ENCODE data around the gene ALK.

Gene ALK

GRCh38 chr2:29482867-29483266 is 438.5 kb downstream of the ALK start:
- Histone ChIP-seq H3K9me3 (ENCODE audit: insufficient read depth, low read length) (no peaks in the 10 kb centered on the region), H3K27me3 (ENCODE audit: insufficient read depth, insufficient read length) (no peaks in the 10 kb centered on the region), H3K9ac (ENCODE audit: insufficient read length, low read depth) (no peak overlapping the region), H3K4me3 (ENCODE audit: insufficient read length, low read depth) (no peak overlapping the region), H3K4me1 (ENCODE audit: insufficient read depth, insufficient read length) (peaks cover 2% of the 10 kb centered on the region), H3K36me3 (ENCODE audit: insufficient read depth, insufficient read length, low read length) (no peaks in the 10 kb centered on the region)
- DNase-seq (ENCODE audit: low read depth, low spot score), result no peak
- no peak for TF ChIP-seq ZNF274 (IDR thresholded peaks at IDR 0.05; ENCODE audit: low read depth, low read length)
- no peak for TF ChIP-seq YY1 (IDR thresholded peaks at IDR 0.05; ENCODE audit: insufficient read depth, insufficient read length)
- TF ChIP-seq SUZ12 (IDR thresholded peaks at IDR 0.05; ENCODE audit: extremely low read depth, insufficient read depth, insufficient read length), result no peak

- H3K9ac ChIP-seq (ENCODE audit: insufficient read length, low read depth), result no peak overlapping the region
- no peaks in the 10 kb centered on the region for H3K36me3 ChIP-seq (ENCODE audit: insufficient read depth, insufficient read length, low read length)
- no peaks in the 10 kb centered on the region for H3K27me3 ChIP-seq (ENCODE audit: insufficient read depth, insufficient read length)
- DNase-seq (ENCODE audit: low read depth, low spot score), result no peak
- H3K9me3 ChIP-seq (ENCODE audit: insufficient read depth, low read length), result no peaks in the 10 kb centered on the region; the same call in 1 of the 2 replicates
- no peak overlapping the region for H3K4me3 ChIP-seq (ENCODE audit: insufficient read length, low read depth)
- H3K4me1 ChIP-seq (ENCODE audit: insufficient read depth, insufficient read length), result peaks cover 2% of the 10 kb centered on the region
- no peak for TF ChIP-seq YY1 (IDR thresholded peaks at IDR 0.05; ENCODE audit: insufficient read depth, insufficient read length)
Observed at GRCh38 chr2:29482348-29482747, 439.0 kb downstream of the ALK start.

GRCh38 chr2:29481313-29481712 is 440.1 kb downstream of the ALK start:
- H3K36me3 ChIP-seq (ENCODE audit: insufficient read depth, insufficient read length, low read length), result no peaks in the 10 kb centered on the region
- no peak overlapping the region for H3K9ac ChIP-seq (ENCODE audit: insufficient read length, low read depth)
- TF ChIP-seq ZNF274 (IDR thresholded peaks at IDR 0.05; ENCODE audit: low read depth, low read length), result no peak
- no peak for TF ChIP-seq SUZ12 (IDR thresholded peaks at IDR 0.05; ENCODE audit: extremely low read depth, insufficient read depth, insufficient read length)
- peaks cover 2% of the 10 kb centered on the region for H3K4me1 ChIP-seq (ENCODE audit: insufficient read depth, insufficient read length)
- H3K9me3 ChIP-seq (ENCODE audit: insufficient read depth, low read length), result no peaks in the 10 kb centered on the region; the same call in 1 of the 2 replicates
- no peak for DNase-seq (ENCODE audit: low read depth, low spot score)
- H3K4me3 ChIP-seq (ENCODE audit: insufficient read length, low read depth), result no peak overlapping the region
- no peaks in the 10 kb centered on the region for H3K27me3 ChIP-seq (ENCODE audit: insufficient read depth, insufficient read length)

GRCh38 chr2:29480426-29480825 is 441.0 kb downstream of the ALK start:
- Histone ChIP-seq H3K9ac (ENCODE audit: insufficient read length, low read depth) (no peak overlapping the region), H3K9me3 (ENCODE audit: insufficient read depth, low read length) (no peaks in the 10 kb centered on the region; the same call in 1 of the 2 replicates), H3K4me3 (ENCODE audit: insufficient read length, low read depth) (no peak overlapping the region), H3K27me3 (ENCODE audit: insufficient read depth, insufficient read length) (no peaks in the 10 kb centered on the region), H3K4me1 (ENCODE audit: insufficient read depth, insufficient read length) (no peaks in the 10 kb centered on the region), H3K36me3 (ENCODE audit: insufficient read depth, insufficient read length, low read length) (no peaks in the 10 kb centered on the region)
- no peak for DNase-seq (ENCODE audit: low read depth, low spot score)
- TF ChIP-seq YY1 (IDR thresholded peaks at IDR 0.05; ENCODE audit: insufficient read depth, insufficient read length) (no peak), SUZ12 (IDR thresholded peaks at IDR 0.05; ENCODE audit: extremely low read depth, insufficient read depth, insufficient read length) (no peak), ZNF274 (IDR thresholded peaks at IDR 0.05; ENCODE audit: low read depth, low read length) (no peak)

GRCh38 chr2:29479401-29479800 is 442.0 kb downstream of the ALK start:
- DNase-seq (ENCODE audit: low read depth, low spot score), result no peak
- Histone ChIP-seq H3K9me3 (ENCODE audit: insufficient read depth, low read length) (no peaks in the 10 kb centered on the region; the same call in 1 of the 2 replicates), H3K27me3 (ENCODE audit: insufficient read depth, insufficient read length) (no peaks in the 10 kb centered on the region), H3K4me3 (ENCODE audit: insufficient read length, low read depth) (no peak overlapping the region), H3K36me3 (ENCODE audit: insufficient read depth, insufficient read length, low read length) (no peaks in the 10 kb centered on the region), H3K4me1 (ENCODE audit: insufficient read depth, insufficient read length) (no peaks in the 10 kb centered on the region), H3K9ac (ENCODE audit: insufficient read length, low read depth) (no peak overlapping the region)
- TF ChIP-seq SUZ12 (IDR thresholded peaks at IDR 0.05; ENCODE audit: extremely low read depth, insufficient read depth, insufficient read length), result no peak
- no peak for TF ChIP-seq YY1 (IDR thresholded peaks at IDR 0.05; ENCODE audit: insufficient read depth, insufficient read length)
- no peak for TF ChIP-seq ZNF274 (IDR thresholded peaks at IDR 0.05; ENCODE audit: low read depth, low read length)

GRCh38 chr2:29478641-29479040 is 442.7 kb downstream of the ALK start:
- no peaks in the 10 kb centered on the region for H3K4me1 ChIP-seq (ENCODE audit: insufficient read depth, insufficient read length)
- no peak overlapping the region for H3K4me3 ChIP-seq (ENCODE audit: insufficient read length, low read depth)
- TF ChIP-seq ZNF274 (IDR thresholded peaks at IDR 0.05; ENCODE audit: low read depth, low read length) (no peak), YY1 (IDR thresholded peaks at IDR 0.05; ENCODE audit: insufficient read depth, insufficient read length) (no peak), SUZ12 (IDR thresholded peaks at IDR 0.05; ENCODE audit: extremely low read depth, insufficient read depth, insufficient read length) (no peak)
- H3K36me3 ChIP-seq (ENCODE audit: insufficient read depth, insufficient read length, low read length), result no peaks in the 10 kb centered on the region
- no peak for DNase-seq (ENCODE audit: low read depth, low spot score)
- H3K27me3 ChIP-seq (ENCODE audit: insufficient read depth, insufficient read length), result no peaks in the 10 kb centered on the region
- H3K9me3 ChIP-seq (ENCODE audit: insufficient read depth, low read length), result no peaks in the 10 kb centered on the region; the same call in 1 of the 2 replicates
- H3K9ac ChIP-seq (ENCODE audit: insufficient read length, low read depth), result no peak overlapping the region

GRCh38 chr2:29477186-29477585 is 444.2 kb downstream of the ALK start:
- no peak for DNase-seq (ENCODE audit: low read depth, low spot score)
- no peak overlapping the region for H3K9ac ChIP-seq (ENCODE audit: insufficient read length, low read depth)
- H3K4me1 ChIP-seq (ENCODE audit: insufficient read depth, insufficient read length), result no peaks in the 10 kb centered on the region
- H3K27me3 ChIP-seq (ENCODE audit: insufficient read depth, insufficient read length), result no peaks in the 10 kb centered on the region
- H3K9me3 ChIP-seq (ENCODE audit: insufficient read depth, low read length), result no peaks in the 10 kb centered on the region; the same call in 1 of the 2 replicates
- no peak overlapping the region for H3K4me3 ChIP-seq (ENCODE audit: insufficient read length, low read depth)
- no peaks in the 10 kb centered on the region for H3K36me3 ChIP-seq (ENCODE audit: insufficient read depth, insufficient read length, low read length)
- TF ChIP-seq YY1 (IDR thresholded peaks at IDR 0.05; ENCODE audit: insufficient read depth, insufficient read length), result no peak
- no peak for TF ChIP-seq ZNF274 (IDR thresholded peaks at IDR 0.05; ENCODE audit: low read depth, low read length)
- TF ChIP-seq SUZ12 (IDR thresholded peaks at IDR 0.05; ENCODE audit: extremely low read depth, insufficient read depth, insufficient read length), result no peak

- DNase-seq (ENCODE audit: low read depth, low spot score), result no peak
- no peak overlapping the region for H3K4me3 ChIP-seq (ENCODE audit: insufficient read length, low read depth)
- H3K27me3 ChIP-seq (ENCODE audit: insufficient read depth, insufficient read length), result no peaks in the 10 kb centered on the region
- H3K4me1 ChIP-seq (ENCODE audit: insufficient read depth, insufficient read length), result no peaks in the 10 kb centered on the region
- H3K36me3 ChIP-seq (ENCODE audit: insufficient read depth, insufficient read length, low read length), result no peaks in the 10 kb centered on the region
- TF ChIP-seq ZNF274 (IDR thresholded peaks at IDR 0.05; ENCODE audit: low read depth, low read length) (no peak), YY1 (IDR thresholded peaks at IDR 0.05; ENCODE audit: insufficient read depth, insufficient read length) (no peak), SUZ12 (IDR thresholded peaks at IDR 0.05; ENCODE audit: extremely low read depth, insufficient read depth, insufficient read length) (no peak)
- H3K9me3 ChIP-seq (ENCODE audit: insufficient read depth, low read length), result peaks cover 1% of the 10 kb centered on the region
- H3K9ac ChIP-seq (ENCODE audit: insufficient read length, low read depth), result no peak overlapping the region
Observed at GRCh38 chr2:29475499-29475898, 445.9 kb downstream of the ALK start.

Data from NT2/D1 (cell line).